ELF-1 (cell line): ENCODE results near the gene COL5A1.

Source experiments
- DNase-seq: peaks from one replicate; pipeline ENCODE4 v3.0.0-alpha.2; 2016; ENCODE audit warnings: low read depth, low spot score

The COL5A1 gene

DNA sequence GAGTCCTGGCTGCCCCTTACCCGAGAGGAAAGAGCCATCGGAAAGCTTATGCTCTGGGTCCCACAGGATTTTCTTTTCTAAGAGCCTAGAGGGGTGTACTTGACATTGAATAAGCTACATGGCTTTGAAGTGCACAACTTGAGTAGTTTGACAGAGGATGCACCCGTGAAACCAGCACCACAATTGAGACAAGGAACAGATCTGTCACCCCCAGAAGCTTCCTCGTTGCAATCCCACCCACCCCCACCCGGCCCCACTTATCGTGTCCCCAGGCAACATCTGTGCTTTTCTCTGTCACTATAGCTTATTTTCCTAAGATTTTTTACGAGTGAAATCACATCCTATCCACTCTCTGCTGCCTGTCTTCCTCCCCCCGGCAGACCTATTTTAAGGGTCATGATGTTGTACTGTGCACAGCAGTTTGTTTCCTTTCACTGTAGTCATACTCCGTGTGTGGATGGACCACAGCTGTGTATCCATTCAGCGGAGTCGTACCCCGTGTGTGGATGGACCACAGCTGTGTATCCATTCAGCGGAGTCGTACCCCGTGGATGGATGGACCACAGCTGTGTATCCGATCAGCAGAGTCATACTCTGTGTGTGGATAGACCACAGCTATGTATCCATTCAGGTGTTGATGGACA is 230.2 kb downstream of the COL5A1 start:
- no peak for DNase-seq

DNA sequence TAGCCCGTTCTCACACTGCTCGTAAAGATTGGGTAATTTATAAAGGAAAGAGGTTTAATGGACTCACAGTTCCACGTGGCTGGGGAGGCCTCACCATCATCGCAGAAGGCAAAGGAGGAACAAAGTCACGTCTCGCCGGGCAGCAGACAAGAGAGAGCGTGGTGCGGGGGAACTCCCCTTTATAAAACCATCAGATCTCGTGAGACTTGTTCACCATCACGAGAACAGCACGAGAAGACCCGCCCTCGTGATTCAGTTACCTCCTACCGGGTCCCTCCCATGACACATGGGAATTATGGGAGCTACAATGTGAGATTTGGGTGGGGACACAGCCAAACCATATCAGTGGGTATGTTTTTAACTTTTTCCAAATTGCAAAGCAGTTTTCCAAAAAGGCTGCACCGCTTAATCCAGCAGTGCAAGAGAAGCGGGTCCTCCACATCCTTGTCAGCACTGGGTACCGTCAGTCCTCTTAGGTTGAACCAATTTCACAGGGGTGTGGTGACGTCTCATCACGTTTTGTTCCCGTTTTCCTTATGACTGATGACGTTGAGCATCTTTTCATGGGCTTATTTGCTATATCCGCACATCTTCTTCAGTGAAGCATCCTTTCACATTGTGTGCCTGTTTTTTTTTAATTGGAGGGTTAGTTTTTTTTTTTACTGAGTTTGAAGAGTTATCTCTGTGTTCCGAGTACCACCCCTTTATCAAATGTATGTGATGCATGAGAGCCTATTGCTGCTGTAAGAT is 231.1 kb downstream of the COL5A1 start:
- no peak for DNase-seq

DNA sequence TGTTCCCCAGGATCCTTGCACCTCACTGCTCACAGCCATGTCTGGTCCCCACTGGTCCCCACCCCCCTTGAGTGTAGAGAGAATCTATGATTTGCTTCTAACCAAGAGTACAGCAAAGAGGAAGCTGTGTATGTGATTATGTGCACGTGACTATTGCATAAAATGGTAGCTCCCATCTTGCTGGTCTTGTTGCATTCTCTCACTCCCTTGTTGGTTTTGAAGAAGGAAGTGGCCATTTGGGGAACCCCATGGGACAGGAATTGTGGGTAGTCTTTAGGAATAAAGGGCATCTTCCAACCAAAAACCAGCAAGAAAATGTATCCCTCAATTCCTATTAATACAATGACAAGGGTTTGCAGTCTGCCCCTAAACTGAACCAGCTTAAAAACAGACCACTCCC is 233.8 kb downstream of the COL5A1 start:
- DNase-seq: no peak

DNA sequence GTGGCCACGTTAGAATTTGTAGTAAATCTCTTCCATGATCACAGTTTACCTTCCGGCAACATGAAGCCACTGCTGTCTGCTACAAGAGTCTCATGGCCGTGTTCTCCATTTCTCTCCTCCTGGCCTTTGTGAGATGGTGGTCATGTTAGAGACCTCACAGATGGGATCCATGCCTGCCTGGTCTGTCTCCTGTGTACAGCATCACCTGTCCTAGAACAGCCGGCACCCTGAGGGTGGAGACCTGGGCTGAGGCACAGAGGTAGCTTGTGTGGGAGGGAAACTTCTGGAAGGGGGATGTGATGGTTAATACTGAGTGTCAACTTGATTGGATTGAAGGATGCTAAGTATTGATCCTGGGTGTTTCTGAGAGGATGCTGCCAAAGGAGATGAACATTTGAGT is 235.9 kb downstream of the COL5A1 start:
- DNase-seq: no peak

DNA sequence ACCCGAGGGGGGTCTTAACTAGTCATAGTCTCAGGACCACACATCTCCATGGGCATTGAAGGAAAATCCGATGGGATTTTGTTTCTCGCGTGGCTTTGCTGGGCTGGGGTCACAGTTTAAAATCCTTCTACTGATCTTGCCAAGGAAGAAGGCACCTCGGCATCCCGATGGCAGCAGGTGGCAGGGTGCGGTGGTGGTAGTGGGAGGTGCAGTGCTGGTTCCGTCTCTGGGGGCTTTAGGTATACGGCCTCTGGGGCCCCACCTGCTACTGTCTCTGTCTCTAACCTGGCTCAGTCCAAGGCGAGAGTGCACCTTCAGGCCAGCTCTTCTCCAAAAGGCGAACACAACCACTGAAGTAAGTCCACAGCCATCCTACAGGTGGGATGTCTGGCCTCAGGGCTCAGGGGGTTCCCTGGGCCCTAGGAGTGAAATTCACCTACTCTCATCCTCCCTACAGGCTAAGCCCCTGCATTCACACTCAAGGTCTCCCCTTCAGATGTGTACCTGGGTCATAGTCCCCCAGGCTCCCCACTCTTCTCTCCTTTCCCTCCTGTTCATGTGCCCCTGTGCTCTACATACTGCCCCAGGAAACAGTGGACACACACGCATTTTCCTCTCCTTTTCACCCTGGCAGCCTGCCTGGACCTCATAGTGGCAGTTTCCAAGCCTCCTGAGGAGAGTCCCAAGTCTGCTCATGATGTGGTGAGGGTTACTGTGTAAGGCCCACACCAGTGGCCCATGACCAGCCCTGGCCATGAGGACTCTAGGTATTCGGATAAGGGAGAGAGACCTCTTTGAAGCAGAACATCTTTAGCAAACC is 238.3 kb downstream of the COL5A1 start:
- DNase-seq: no peak

DNA sequence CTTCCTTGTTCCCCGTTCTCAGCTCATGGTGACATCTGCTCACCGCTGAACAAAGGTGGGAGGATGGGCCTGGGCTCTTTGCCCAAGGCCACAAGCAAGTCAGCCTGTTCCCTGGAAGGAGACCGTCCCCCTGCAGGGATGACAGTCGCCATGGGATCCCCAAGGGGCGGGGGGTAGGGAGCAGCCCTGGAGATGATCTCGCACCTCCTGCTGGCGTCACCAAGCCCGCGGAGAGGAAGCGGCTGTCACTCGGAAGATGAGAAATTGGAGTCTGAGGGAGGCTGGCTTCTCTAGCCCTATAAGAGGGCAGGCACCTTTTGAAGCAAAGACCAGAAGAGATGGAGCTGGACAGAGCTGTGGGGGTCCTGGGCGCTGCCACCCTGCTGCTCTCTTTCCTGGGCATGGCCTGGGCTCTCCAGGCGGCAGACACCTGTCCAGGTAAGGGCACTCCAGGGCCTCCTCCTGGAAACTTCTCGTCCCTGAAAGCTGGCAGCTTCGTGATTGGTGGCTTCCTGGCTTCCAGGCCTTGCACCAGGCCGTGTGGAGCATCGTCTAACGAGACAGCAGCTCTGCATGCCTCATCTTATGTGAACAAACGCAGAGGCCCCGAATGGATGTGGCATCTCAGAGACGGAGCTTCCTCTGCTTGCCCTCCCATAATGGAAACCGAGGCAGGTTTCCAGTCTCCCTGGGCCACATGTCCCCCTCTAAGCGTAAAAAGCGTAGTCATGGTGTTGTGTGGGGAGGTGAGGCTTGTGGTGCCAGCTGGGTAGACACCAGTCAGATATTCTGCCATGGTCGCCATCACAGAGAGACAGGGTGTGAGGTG is 239.1 kb downstream of the COL5A1 start, which contains the start of gene FCN2:
Gene FCN2, plus strand, starts transcription at position 327 of the 829 bp plus-strand sequence. Its CDS starts 12 bp downstream, at position 339.
- no peak for DNase-seq

DNA sequence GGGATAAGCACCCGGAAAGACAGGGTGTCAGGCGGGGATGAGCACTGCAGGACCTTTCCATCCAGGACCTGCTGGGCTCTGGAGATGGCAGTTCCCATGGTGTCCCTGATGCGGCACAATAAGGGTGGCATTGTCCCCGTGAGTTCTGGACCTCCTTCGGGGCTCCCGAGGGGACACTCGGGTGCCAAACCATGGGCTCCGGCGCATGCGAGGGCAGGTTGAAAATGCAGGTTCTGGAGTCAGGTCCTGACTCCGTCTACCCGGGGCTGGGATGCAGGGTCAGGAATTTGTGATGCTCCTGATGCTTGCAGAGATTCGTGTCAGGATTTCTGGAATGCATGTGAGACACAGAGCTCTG is 239.7 kb downstream of the COL5A1 start:
- DNase-seq: no peak

DNA sequence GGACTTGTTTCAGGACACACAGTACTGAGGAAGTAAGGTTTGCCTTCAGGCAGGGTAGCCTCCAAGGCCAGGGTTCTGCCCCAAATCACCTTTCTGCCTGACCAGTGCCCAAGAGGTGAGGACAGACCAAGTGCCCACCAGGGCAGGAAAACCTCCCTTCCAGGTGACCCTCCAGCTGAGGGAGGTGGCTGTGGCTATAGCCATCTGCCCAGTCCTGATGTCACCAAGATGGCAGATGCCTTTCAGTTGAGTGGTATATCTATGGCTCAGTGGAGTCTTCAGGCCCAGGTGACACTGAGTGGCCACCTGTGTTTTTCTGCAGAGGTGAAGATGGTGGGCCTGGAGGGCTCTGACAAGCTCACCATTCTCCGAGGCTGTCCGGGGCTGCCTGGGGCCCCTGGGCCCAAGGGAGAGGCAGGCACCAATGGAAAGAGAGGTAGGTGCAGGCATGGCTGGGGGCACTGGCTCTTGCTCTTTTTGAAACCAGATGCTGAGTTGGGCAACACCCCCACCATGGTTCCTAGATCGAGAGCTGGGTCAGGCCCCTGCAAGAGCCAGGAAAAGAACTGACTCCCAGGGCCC is 240.7 kb downstream of the COL5A1 start:
- DNase-seq: no peak

DNA sequence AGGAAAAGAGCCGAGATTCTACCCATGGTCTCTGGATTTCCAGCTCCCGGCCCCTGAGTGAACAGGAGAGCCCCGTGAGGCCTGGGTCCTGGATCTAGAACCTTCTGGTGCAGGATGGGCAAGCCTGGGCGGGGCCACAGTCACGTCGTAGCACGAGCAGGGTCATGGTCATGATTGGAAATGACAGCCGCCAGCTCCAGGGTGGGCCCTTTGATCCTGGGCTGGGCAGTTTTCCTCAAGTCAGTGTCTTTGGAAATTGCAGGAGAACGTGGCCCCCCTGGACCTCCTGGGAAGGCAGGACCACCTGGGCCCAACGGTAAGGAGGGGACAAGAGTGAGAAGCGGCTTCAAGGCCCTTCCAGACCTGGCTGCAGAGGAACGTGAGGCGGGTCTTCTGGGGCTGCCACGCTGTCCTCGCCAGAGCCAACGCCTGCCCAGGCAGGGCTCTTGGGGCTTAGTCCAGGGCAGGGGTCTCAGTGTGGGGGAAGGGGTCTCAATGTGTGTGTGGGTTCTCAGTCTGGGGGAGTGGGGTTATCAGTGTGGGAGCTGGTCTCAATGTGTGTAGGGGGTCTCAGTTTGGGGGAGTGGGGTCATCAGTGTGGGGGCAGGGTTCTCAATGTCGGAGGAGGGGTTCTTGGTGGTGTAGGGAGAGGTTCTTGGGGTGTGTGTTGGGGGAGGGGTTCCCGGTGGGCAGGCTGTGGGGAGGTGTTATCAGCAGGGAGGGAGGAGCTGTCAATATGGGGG is 241.6 kb downstream of the COL5A1 start:
- no peak for DNase-seq

DNA sequence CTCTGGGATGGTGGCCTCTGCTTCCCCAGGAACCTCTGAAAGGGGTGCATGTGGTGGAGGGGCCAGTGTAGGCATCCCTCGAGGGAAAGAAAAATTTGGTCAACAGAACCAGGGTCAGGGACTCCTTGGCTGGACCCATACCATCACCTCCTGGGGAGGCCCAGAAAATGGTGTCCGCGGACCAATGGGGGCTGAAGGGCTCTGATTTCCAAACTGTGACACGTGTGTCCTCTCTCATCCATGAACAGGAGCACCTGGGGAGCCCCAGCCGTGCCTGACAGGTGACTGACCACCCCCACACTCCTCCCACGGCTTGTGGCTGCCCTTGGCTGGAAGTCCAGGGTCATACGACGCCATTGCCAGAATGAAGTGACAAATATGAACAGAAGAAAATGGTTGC is 242.9 kb downstream of the COL5A1 start:
- no peak for DNase-seq

DNA sequence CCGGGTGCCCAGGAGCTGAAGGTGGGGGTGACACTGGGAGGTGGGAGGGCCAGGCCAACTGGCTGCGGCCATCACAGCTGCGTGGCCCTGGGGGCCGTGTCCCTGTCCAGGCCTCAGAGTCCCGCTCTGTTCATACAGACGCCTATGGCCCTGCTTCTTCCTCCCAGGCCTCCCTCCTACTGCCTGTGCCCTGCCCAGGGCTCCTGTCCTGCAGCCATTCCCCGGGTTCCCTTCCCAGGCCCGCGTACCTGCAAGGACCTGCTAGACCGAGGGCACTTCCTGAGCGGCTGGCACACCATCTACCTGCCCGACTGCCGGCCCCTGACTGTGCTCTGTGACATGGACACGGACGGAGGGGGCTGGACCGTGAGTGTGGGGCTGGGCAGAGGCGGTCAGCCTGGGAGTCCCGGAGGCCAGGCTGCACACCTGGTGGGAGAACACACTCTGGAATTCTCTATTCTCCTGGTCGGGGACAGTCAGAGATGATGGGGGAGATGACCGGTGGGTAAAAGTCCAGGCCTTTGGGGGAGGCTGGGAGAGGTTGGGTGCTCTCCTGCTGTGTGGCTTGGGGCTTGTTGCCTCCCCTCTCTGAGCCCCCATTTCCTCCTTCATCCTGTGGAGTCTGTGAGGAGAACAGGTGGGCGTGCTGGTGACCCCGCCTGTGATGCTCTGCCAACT is 243.5 kb downstream of the COL5A1 start:
- no peak for DNase-seq

DNA sequence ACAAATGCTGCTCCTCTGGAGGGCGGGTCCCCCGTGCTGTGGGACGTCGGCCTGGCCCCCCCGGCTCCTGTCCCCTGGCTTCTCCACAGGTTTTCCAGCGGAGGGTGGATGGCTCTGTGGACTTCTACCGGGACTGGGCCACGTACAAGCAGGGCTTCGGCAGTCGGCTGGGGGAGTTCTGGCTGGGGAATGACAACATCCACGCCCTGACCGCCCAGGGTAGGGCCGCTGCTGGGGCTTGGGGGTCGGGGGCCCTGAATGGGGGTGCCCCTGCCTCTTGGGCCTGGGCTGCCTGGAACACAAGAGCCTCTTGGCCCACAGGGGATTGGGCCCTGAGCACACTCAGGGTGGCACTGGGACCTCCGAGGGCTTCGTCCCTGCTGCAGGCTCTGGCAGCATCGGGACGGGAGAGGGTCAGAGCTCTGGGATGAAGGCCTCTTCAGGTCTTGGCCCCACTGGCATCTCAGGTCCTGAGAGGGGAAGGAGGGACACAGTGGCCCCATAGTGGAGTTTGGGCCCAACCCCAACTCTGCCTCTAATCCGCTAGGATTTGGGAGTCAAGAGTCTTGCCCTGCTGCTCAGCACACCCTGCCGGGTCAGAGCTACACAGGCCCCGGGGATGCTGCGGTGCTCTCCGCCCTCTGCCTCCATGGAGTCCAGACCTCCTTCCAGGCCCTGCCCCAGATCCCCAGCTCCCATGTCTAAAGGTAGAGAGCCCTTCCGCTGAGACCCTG is 244.2 kb downstream of the COL5A1 start:
- no peak for DNase-seq

DNA sequence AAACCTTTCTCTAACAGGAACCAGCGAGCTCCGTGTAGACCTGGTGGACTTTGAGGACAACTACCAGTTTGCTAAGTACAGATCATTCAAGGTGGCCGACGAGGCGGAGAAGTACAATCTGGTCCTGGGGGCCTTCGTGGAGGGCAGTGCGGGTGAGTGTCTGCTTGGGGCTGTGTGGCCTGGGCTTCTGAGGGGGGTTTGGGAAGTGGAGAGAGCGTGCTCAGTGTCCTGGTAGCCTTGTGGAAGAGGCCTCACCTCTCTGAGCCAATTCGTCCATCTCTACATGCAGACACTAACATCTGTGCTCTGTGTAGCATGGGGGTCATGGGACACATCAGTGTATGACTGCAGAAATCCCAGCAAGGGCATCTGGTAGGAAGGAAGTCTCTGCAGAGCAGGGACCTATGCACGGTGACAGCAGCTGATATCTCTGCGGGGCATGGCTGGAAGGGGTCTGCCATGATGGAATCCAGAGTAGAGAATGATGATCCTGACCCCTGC is 244.9 kb downstream of the COL5A1 start:
- no peak for DNase-seq

DNA sequence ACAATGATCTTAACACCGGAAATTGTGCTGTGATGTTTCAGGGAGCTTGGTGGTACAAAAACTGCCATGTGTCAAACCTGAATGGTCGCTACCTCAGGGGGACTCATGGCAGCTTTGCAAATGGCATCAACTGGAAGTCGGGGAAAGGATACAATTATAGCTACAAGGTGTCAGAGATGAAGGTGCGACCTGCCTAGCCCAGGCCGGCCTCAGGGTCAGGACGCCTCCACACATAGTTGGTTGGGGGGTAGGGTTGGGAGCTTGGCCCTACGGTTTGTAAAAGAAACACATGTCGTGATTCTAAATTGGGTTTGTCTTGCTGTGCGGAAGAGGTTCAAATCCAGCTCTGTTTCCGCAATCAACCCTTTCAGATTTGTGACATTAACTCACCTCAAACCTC is 245.6 kb downstream of the COL5A1 start:
- DNase-seq: no peak

DNA sequence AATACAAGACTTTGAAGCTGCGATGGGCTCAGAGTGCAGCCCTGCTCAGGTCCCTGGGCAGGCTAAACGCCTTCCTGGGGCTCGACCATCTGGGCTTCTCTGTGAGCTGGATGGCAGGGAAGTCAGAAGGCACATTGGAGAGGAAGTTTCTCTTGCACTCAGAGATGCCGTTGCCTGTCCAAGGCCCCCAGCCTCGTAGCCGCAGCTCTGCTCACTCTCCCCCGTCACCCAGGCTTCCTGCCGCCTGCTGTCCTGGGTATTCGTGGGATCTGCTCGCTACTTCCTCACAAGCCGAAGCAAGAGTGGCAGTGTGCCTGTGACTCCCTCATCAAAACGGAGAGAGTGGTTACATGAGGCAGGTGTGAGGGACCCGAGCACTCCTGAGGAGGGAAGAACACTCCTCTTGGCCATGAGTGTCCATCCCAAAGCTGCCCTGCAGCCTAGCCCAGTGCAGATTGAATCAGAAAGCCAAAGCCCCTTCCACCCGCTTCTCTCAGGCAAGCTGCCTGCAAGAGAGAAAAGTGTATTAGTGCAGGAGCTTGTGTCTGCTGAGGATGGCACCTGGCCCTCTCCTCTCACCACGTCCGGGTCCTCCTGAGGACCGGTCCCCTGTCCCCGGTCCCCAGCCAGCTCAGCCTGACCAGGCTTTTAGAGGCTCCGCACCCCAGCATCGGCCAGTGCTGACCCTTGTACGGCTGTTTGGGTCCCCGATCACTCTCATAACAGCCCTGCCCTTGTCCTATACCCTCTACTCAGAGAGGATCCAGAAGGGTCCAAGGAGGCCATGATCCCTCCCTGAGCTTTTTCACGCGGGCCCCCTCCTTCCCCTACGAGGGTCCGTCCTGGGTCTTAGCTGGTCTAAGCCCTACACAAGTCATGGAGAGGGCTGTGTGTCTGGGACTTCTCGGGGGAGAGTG is 246.3 kb downstream of the COL5A1 start:
- DNase-seq: no peak

DNA sequence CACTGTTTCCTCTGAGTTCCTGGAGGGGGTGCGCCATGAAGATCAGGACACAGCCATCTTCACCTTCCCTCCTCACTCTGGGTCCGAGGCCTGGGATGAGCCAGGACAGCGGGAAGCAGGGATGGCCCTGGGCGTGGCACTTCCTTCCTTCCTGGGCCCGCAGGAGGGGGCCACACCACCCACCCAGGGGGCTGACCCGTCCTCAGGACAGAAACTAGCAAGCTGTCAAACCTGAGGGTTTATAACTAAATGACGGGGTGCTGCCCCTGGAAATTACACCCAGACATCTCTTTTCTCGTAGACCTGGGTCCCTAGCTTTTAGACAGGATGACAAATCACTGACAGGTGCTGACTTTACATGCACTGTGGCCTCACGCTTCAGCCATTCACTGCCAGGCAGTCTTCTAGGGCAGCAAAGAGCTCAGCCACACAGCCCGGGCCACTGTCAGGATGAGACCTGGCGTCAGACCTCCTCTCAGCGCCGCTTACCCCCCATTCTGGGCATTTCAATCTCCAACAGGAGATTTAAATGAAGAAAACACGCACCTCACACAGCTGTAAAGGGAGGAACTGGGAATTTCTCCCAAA is 247.1 kb downstream of the COL5A1 start:
- no peak for DNase-seq

DNA sequence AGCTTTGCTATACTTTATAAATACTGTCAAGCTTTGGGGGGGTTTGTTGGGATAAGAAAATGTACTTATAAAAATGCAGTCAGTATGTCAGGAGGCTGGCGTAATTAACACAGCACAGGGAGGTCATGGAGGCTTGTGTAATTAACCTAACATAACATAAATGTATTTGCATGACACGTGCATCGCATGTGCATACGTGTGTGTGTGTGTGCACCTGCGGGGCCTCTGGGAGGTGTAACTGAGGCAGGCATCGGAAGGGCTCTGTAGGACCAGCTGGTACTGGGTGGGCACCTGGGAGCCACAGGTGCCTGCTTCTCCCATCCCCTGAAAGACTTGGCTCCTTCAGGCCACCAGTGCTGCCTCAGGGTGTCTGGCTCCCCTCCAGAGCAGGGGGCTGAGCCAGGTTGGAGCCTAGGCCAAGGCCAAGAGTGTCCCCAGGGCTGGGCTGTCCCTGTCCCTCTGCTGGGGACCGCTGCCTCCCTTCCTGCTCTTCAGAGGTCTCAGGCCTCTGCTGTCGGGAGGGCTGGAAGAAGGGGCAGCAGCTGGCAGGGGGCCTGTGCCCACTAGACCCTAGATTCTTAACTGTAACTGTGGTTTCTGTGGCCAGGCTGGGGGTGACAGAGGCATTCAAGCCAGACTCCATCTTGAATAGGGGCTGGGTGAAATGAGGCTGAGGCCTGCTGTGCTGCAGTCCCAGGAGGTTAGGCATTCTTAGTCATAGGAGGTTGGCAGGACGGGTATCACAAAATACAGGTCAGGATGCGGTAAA is 248.0 kb downstream of the COL5A1 start:
- DNase-seq: no peak
